Peyer's patch (tissue), 4 donors: Measurements from ENCODE around the gene TMEM94. TPM values are rescaled to one million over a fixed set of nuclear protein-coding genes. Genes with fewer than 3 reads are reported as not detected.
A peak's percentile ranks its signal among the peaks of the same experiment; 100 is the strongest.

Experiments used
- DNase-seq, 3 donors: peaks; one replicate each; pipeline ENCODE4 v3.0.0-alpha.2; 2017 to 2019
- H3K27ac ChIP-seq, 4 donors: fragments of 200-600 bp; sonication (generic); one replicate each; pipeline ENCODE4 v1.5.1; 2016 to 2019
- H3K27me3 ChIP-seq, 2 donors: fragments of 200-600 bp; sonication (generic); one replicate each; pipeline ENCODE4 v1.5.1; 2019
- H3K36me3 ChIP-seq, 3 donors: fragments of 200-600 bp; sonication (generic); one replicate each; pipeline ENCODE4 v1.5.1; 2016 to 2019
- H3K4me1 ChIP-seq, 4 donors: fragments of 200-600 bp; sonication (generic); one replicate each; pipeline ENCODE4 v1.5.1; 2016 to 2019
- H3K4me3 ChIP-seq, 4 donors: fragments of 200-600 bp; sonication (generic); 1 replicate in 3 of 4; 2 replicates in 1 of 4; pipeline ENCODE4 v1.5.1; 2016 to 2019; ENCODE audit warnings: mild to moderate bottlenecking in 1 of 4
- H3K9me3 ChIP-seq, 4 donors: fragments of 200-600 bp; sonication (generic); one replicate each; pipeline ENCODE4 v1.5.1; 2016 to 2019; ENCODE audit warnings: mild to moderate bottlenecking in 1 of 4
- POLR2A ChIP-seq, 2 donors: fragments of 450-650 bp; IDR thresholded peaks; one replicate each; pipeline ENCODE4 v1.5.1; 2017; ENCODE audit warnings: antibody characterized with exemption in 2 of 2, mild to moderate bottlenecking in 2 of 2, moderate library complexity in 2 of 2
- total RNA-seq, 4 donors: library from RNA; depleted of rRNA; stranded (reverse); fragments of >200 nt; gene quantifications; one replicate each; pipeline ENCODE4 v1.1.0, GENCODE V29; 2016
- TF ChIP-seq, protein P1 (sequence below), 6 experiments: fragments of 450-650 bp in 4 of 6; fragments of 200-600 bp in 2 of 6; sonication (generic) in 1 of 6; IDR thresholded peaks; one replicate each; pipeline ENCODE4 v1.5.1; 2017 to 2019; ENCODE audit warnings: antibody characterized with exemption in 6 of 6, mild to moderate bottlenecking in 3 of 6, moderate library complexity in 1 of 6

The TMEM94 gene
- total RNA-seq: 100 to 1,000 TPM; 114 to 340 (median 178) TPM

DNA sequence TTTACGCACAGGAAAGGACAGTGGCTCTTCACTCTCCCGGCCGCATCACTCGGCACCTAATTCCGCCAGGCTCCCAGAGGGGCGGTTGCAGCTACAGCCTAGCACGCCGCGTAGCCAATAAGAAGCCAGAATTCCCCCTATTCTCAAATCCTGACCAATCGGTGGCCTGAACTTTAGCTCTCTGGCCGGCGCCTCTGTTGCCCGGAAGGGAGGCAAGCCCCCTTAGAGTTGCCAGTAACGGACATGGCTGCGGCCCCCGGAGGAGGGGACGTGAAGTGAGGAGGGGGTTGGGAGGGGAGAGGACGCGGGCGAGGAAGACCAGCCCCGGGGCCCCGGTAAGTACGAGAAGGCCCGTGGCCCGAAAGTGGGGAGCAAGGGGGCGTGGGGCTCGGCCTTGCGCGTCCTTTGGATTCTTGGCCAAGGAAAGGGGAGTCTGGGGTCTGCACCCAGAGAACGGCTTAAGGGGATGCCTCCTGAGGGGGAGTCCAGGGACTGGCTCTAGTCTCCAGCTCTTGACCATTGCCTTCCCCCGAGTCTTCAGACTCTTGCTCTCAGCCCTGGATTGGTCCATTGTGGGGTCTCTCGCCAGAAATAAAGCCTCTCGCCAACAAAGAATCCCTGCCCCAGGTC is at the start of gene TMEM94:
TMEM94 (plus strand) TSS at position 219 of the 630 bp plus-strand sequence. CDS start 15,271 bp downstream, outside the sequence.
- H3K9me3 ChIP-seq: no peaks in the 10 kb centered on the region
- peak; percentile 92 to 98 (median 95) for DNase-seq
- H3K4me3 ChIP-seq: peak within 1 kb of the TSS; percentile 86 to 91 (median 88)
- H3K36me3 ChIP-seq: no peaks in the 10 kb centered on the region
- H3K27me3 ChIP-seq: no peaks in the 10 kb centered on the region
- H3K4me1 ChIP-seq: peaks cover 0 to 56% (median 8%) of the 10 kb centered on the region in 4 donors
- H3K27ac ChIP-seq: peak within 1 kb of the TSS; percentile 80 to 88 (median 84)
- TF ChIP-seq, protein P1, sequence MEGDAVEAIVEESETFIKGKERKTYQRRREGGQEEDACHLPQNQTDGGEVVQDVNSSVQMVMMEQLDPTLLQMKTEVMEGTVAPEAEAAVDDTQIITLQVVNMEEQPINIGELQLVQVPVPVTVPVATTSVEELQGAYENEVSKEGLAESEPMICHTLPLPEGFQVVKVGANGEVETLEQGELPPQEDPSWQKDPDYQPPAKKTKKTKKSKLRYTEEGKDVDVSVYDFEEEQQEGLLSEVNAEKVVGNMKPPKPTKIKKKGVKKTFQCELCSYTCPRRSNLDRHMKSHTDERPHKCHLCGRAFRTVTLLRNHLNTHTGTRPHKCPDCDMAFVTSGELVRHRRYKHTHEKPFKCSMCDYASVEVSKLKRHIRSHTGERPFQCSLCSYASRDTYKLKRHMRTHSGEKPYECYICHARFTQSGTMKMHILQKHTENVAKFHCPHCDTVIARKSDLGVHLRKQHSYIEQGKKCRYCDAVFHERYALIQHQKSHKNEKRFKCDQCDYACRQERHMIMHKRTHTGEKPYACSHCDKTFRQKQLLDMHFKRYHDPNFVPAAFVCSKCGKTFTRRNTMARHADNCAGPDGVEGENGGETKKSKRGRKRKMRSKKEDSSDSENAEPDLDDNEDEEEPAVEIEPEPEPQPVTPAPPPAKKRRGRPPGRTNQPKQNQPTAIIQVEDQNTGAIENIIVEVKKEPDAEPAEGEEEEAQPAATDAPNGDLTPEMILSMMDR (IDR thresholded peaks at IDR 0.05): no peak
- peak; percentile 0 to 59 for TF ChIP-seq POLR2A (IDR thresholded peaks at IDR 0.05)

DNA sequence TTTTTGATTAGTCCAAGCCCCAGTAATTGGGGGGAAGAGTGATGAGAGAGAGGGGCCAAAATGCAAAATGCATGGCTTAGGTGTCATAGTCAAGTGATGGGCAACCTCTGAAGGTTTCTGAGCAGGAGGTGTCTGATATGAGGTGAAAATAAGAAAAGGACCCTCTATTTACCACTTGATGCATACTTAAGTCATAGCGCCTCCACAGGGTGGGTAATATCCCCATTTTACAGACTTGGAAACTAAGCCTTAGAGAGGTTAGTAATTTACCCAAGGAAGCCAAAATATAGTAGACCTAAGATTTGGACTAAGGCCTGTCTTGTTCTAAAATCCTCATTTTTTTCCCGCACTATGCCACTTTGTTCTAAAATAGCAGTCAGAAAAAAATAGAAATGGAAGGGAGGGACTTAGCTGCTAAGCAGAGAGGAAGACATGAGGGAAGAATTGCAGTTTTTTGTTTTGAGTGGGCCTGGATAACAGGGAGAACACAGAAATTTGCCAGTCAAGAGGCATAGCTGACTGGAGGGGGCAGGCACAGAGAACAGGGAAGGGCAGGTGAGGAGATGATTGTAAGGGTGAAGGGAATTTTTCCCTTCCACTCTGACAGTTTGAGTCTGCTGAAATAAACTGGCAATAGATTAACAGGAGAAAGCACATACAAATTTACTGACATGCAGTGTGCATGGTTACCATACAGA is 48.6 kb upstream of the TMEM94 start:
- peak in 1 of 3 donors; percentile 2 for DNase-seq
- H3K36me3 ChIP-seq: no peaks in the 10 kb centered on the region
- no peaks in the 10 kb centered on the region for H3K9me3 ChIP-seq
- TF ChIP-seq POLR2A (IDR thresholded peaks at IDR 0.05): no peak
- TF ChIP-seq, protein P1 (IDR thresholded peaks at IDR 0.05): no peak
- no peaks in the 10 kb centered on the region for H3K27me3 ChIP-seq
- H3K4me3 ChIP-seq: no peak overlapping the region
- H3K4me1 ChIP-seq: peaks cover 0 to 21% (median 2%) of the 10 kb centered on the region in 4 donors
- no peak overlapping the region for H3K27ac ChIP-seq

DNA sequence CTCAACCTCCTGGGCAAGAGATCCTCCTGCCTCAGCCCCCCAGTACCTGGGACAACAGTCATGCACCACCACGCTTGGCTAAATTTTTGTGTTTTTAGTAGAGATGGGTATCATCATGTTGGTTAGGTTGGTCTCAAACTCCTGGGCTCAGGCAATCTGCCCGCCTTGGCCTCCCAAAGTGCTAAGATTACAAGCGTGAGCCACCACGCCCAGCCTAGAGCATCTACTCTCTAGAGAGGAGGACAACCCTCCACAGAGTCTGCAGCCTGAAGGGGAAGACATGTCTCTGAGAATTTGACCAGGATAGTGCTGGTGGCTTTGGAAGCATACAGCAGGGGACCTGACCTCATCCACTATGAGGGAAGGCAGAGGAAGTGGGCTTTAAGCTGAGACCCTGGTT is 46.3 kb upstream of the TMEM94 start:
- peaks cover 0 to 9% (median 2%) of the 10 kb centered on the region in 4 donors for H3K4me1 ChIP-seq
- TF ChIP-seq, protein P1 (IDR thresholded peaks at IDR 0.05): no peak
- TF ChIP-seq POLR2A (IDR thresholded peaks at IDR 0.05): no peak
- no peak overlapping the region for H3K27ac ChIP-seq
- no peak overlapping the region for H3K4me3 ChIP-seq
- H3K9me3 ChIP-seq: no peaks in the 10 kb centered on the region
- DNase-seq: peak in 1 of 3 donors; percentile 11
- no peaks in the 10 kb centered on the region for H3K27me3 ChIP-seq
- H3K36me3 ChIP-seq: no peaks in the 10 kb centered on the region

DNA sequence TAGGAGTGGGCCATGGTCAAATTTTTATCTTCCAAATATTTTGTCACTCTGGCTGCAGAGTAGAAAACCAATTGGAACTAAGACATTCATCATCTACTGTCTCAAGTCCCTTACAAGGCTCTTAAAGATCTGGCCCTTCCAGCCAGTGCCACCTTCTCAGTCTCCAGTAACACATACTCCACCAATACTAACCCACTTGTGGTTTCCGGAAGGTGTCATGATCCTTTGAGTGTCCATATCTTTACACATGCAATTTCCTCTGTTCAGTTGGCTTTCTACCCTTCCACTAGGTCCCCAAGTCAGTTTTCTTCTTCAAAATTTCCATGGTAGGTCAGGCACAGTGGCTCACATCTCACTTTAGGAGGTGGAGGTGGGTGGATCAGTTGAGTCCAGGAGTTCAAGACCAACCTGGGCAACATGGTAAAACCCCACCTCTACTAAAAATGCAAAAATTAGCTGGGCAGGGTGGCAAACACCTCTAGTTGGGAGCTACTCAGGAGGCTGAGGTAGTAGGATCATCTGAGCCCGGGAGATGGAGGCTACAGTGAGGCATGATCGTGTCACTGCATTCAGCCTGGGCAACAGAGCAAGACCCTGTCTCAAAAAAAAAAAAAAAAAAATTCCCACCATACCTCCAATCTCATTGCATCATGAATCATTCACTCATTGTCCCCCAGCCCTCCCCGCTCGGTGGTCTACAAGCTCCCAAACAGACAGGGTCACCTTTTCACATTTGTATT is 44.9 kb upstream of the TMEM94 start:
- H3K27ac ChIP-seq: no peak overlapping the region
- TF ChIP-seq, protein P1 (IDR thresholded peaks at IDR 0.05): no peak
- TF ChIP-seq POLR2A (IDR thresholded peaks at IDR 0.05): no peak

DNA sequence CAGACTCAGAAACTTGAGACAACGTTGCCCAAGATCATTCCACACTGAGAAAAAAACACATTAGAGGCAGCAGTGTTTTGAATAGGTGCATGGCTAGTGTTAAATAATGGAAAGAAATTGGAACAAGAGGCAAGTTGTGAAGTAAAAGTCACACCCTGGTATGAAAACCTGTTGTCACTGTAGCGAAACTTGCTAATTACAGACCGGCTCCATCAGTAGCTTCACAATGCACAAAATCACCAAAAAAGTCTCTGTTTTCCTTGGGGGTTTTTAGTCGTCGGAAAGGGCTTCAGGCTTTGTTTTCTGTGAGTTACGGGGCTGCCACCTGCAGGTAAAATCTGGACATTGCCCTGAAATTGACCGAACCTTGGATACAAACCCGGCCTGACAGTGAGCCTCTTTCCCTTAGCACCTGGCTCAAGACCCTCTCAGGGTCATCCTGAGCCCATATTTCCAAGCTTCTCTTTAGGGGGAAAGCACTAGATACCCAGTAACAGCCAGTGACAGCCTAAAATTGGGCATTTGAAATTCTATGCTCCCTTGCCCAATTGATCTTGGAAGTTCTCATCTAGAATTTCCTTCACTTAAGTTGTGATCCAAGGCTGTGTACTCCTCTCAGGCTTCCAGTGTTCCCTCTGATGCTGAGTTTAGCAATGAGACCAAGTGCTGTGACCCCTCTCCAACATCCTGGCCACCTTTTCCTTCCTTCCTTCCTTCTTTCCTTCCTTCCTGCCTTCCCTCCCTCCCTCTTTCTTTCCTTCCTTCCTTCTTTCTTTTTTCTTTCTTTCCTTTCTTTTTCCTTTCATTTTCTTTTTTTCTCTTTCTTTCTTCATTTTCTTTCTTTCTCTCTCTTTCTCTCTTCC is 43.7 kb upstream of the TMEM94 start:
- TF ChIP-seq, protein P1 (IDR thresholded peaks at IDR 0.05): peak; percentile 81 to 93 (median 87)
- TF ChIP-seq POLR2A (IDR thresholded peaks at IDR 0.05): no peak
- peaks cover 0 to 6% (median 0%) of the 10 kb centered on the region in 4 donors for H3K4me1 ChIP-seq
- H3K36me3 ChIP-seq: no peaks in the 10 kb centered on the region
- DNase-seq: peak; percentile 60 to 89 (median 78)
- H3K4me3 ChIP-seq: peak overlapping the region in 2 of 4 donors; percentile 21 to 24
- H3K27ac ChIP-seq: no peak overlapping the region
- no peaks in the 10 kb centered on the region for H3K27me3 ChIP-seq
- H3K9me3 ChIP-seq: no peaks in the 10 kb centered on the region

More for the DNA sequence above, 44.9 kb upstream of the TMEM94 start:
- peaks cover 0 to 5% (median under 1%) of the 10 kb centered on the region in 4 donors for H3K4me1 ChIP-seq
- H3K36me3 ChIP-seq: no peaks in the 10 kb centered on the region
- DNase-seq: no peak
- no peaks in the 10 kb centered on the region for H3K9me3 ChIP-seq
- H3K4me3 ChIP-seq: no peak overlapping the region
- H3K27me3 ChIP-seq: no peaks in the 10 kb centered on the region
